GM18868 (cell line): ENCODE data around the gene ALDH1A3.
"Not testable (repeated sequence)": the region's sequence is repeated elsewhere in the genome, so short reads cannot be mapped to it uniquely, and the experiment has no call there.

Source experiments
- ATAC-seq: cut with Tn5 transposase; IDR thresholded peaks from one replicate; pipeline ENCODE4 v1.9.1; 2021; ENCODE audit warnings: mild to moderate bottlenecking, moderate library complexity; ENCODE audit not compliant: unreplicated experiment

The ALDH1A3 gene

GRCh38 chr15:100879464-100880138 is at the start of gene ALDH1A3:
TSS of gene ALDH1A3 (plus strand) at chr15:100879831. CDS start at chr15:100879908, 77 bp downstream.
- ATAC-seq = peak; percentile 54

- ATAC-seq = no peak
Measured at GRCh38 chr15:100831467-100831866, 48.2 kb upstream of the ALDH1A3 start.

- ATAC-seq = peak; percentile 38
Measured at GRCh38 chr15:100832149-100832942, 47.3 kb upstream of the ALDH1A3 start.

GRCh38 chr15:100833417-100834389 is 45.9 kb upstream of the ALDH1A3 start:
- ATAC-seq = no peak

GRCh38 chr15:100834731-100835130 is 44.9 kb upstream of the ALDH1A3 start:
- no peak for ATAC-seq

- ATAC-seq = no peak
Measured at GRCh38 chr15:100835636-100836035, 44.0 kb upstream of the ALDH1A3 start.

- ATAC-seq = no peak
Measured at GRCh38 chr15:100836501-100836900, 43.1 kb upstream of the ALDH1A3 start.

- ATAC-seq = no peak
Measured at GRCh38 chr15:100841426-100841825, 38.2 kb upstream of the ALDH1A3 start.

GRCh38 chr15:100842756-100843730 is 36.6 kb upstream of the ALDH1A3 start:
- no peak for ATAC-seq

- ATAC-seq = no peak
Measured at GRCh38 chr15:100844167-100844566, 35.5 kb upstream of the ALDH1A3 start.

GRCh38 chr15:100844778-100845177 is 34.9 kb upstream of the ALDH1A3 start:
- ATAC-seq = no peak

GRCh38 chr15:100847194-100847593 is 32.4 kb upstream of the ALDH1A3 start:
- no peak for ATAC-seq

- ATAC-seq = peak; percentile 74
Measured at GRCh38 chr15:100849021-100849854, 30.4 kb upstream of the ALDH1A3 start.

GRCh38 chr15:100849855-100850218 is 29.8 kb upstream of the ALDH1A3 start:
- ATAC-seq = no peak

GRCh38 chr15:100851428-100852015 is 28.1 kb upstream of the ALDH1A3 start:
- not testable (repeated sequence) for ATAC-seq

- no peak for ATAC-seq
Measured at GRCh38 chr15:100852630-100853029, 27.0 kb upstream of the ALDH1A3 start.

GRCh38 chr15:100853676-100854440 is 25.8 kb upstream of the ALDH1A3 start:
- no peak for ATAC-seq

- no peak for ATAC-seq
Measured at GRCh38 chr15:100856867-100857266, 22.8 kb upstream of the ALDH1A3 start.
